HG02884 (cell line): ENCODE results near the gene SNRPD3.

Experiments
- ATAC-seq: cut with Tn5 transposase; IDR thresholded peaks from one replicate; pipeline ENCODE4 v1.9.1; 2021; ENCODE audit warnings: mild to moderate bottlenecking, moderate library complexity; ENCODE audit not compliant: unreplicated experiment

SNRPD3 gene

GRCh38 chr22:24555165-24556039 lies at the start of gene SNRPD3:
Gene SNRPD3, plus strand, starts transcription at chr22:24555999. Its CDS starts 1,676 bp downstream, at chr22:24557675.
- ATAC-seq, result peak; percentile 63

GRCh38 chr22:24506802-24507438 lies 48.9 kb upstream of the SNRPD3 start:
- no peak for ATAC-seq

DNA sequence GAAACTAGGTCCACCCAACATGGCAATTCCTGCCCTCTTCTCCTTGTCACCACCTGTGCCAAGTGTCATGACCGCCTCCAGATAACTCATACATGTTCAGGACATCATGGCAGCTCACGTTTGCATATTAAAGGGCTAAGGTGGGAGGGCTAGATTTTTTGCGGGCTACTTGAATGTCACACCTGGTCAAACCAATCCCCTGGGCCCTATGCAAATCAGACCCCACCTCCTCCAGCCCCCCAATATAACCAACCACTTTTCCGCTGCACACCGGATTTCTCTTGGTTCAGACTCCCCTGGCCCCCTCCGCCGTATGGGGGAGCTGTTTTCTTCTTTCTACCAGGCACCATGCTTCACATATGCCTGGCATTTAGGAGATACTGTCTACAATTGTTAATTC lies 48.1 kb upstream of the SNRPD3 start:
- ATAC-seq, result no peak

DNA sequence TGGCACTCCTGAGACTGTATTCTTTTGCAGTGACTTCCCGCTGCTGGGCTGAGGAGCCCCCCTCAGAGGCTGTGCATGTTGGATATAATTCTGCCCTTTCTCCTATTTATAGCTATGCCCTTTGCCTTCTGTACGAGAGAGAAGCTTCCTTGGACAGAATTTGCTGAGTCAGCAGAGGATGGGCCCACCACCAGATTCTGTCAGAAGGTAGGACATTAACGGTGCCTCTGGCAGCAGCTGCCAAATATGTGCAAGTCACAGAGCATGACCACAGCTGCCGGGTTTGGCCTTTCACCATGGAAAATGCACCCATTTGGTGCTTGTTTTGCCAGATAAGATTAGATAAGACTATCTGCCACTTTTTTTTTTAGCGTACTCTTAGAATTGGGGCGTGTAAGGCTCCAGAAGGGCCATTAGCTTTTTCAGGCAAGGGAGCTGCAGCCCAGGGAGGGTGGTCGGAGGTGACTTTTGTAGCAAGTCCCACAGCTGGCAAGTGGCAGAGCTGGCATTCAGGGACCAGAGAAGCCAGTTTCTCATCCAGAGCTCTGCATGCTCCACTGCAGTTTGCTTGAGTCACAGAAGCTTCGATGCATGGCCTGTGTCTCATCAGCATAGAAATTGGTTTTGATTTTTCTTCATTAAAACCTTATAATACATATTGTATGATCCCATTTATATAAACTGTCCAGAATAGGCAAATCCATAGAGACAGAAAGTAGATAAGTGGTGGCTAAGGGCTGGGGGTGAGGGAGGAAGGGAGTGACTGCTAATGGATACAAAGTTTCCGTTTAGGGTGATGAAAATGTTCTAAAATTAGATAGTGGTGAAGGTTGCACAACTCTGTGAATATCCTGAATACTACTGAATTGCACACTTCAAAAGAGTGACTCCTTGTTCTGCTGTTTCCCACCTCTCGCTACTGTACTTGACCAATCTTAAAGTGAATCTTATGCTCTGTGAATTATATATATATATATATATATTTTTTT lies 44.9 kb upstream of the SNRPD3 start:
- ATAC-seq, result no peak

DNA sequence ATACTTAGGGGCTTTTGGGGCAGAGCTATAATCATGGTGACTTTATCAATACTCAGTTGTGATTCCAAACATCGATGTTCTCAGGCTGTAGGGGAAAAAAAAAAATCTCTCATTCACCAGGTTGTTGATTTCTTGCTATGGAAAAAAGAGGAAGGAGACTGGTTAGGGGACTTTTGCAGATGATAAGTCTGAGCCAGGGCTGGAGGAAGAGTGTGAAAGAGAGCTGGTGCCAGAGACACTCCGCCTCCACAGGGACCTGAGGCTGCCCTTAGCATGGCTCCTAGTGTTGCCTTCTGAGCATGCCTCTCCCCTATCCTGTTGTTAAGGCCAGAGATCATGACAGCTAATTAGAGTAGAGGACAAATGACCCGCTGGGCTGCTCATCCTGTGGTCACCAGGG lies 43.8 kb upstream of the SNRPD3 start:
- ATAC-seq, result no peak

DNA sequence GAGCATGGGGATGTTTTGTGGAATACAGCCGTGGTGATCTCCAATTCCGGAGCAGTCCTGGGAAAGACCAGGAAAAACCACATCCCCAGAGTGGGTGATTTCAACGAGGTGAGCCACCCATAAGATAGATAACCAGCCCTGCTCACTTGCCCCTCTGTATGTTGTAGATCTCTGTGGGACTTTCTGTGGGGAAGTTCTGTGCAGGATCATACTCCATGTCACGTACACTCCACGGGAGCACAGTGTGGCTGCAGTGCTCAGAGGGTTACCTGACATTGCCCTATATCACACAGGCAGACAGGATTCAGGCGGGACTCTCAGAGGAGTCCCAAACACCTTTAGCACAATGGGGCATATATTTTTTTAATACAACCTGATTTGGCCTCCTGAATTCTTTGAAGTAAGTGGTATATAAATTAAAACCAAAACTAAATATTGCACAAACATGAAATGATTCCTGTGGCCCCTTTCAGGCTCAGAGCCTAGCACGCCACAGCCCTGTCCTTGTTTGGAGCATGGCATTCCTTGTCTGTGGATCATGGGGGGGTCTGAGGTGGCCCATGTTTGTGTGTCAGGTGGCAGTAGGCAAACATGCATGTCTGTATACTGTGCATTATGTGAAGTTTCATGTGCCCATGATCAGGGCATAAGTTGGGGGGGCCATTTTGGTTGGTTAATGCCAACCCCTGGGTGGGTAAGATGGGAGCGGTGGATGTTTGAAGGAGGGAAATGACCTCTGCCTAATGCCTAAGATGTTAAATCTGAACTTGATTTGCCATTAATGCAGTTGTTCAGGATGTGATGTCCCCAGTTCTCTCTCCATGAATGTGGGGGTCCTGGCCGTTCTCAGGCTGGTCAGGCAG lies 42.2 kb upstream of the SNRPD3 start:
- no peak for ATAC-seq

DNA sequence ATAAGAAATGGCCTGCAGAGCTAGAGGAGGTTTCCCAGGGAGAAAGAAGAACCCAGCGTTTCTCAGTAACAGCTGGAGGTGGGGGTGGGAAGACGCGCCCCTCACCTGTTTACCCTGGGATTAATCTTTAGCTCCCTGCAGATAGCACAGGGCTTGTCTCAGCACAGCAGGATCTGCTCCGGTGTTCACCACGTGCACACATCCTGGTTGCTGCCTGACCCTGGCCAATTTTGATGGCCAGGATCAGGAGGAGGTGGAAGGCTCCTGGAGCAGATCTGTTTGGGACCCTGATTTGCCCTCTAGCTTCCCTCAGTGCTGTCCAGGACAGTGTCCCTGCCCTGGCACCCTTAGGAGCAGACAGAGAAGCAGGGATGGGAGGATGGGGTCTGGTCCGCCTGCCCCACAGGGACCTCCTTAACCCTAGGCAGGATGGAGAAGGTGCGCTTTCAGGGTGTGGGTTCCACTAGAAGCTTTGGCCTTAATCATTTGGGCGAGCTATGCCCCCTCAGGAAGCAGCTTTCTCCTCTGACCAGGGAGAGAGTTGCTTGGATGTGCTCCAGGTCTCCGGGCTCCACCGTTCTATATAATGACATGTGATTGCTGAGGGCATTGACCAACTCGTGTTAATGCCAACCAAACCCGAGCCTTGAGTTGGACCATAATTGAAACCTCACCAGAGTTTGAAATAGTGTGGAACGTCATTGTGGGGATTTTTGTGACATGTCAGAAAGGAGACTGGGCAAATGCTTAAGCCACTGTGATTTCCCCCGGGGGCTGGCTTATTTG lies 41.4 kb upstream of the SNRPD3 start:
- ATAC-seq, result no peak

DNA sequence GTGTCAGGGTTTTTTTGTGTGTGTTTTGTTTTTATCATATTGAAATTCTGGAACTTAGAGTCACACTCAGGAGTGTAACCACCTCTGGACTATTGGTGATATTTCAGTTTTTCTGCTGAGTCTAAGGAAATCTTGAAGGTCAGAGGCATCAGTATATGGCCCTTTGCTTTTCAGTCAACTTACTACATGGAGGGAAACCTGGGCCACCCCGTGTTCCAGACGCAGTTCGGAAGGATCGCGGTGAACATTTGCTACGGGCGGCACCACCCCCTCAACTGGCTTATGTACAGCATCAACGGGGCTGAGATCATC lies 40.8 kb upstream of the SNRPD3 start:
- no peak for ATAC-seq

DNA sequence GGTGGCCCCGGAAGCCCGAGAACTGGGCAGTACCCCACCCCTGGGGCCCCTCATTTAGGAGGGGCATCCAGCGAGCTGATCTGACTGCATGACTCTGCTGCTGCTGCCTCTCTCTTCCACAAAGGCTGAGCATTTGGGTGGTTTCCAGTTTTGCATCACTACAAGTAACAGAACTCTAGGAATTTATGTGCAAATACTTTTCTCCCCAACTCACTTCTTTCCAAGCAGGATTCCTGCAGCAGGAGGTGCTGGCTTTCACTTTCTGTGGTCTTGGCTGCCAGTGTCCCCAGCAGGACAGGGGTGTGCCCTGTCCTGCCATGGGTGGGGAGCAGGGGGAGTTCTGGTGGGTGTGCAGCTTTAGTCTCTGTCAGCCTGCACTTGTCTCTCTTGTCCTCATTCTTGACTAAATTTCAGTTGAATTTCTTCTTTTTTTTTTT lies 39.5 kb upstream of the SNRPD3 start:
- ATAC-seq, result no peak

- ATAC-seq, result no peak
These were observed 38.4 kb upstream of the SNRPD3 start for GRCh38 chr22:24517446-24517845.

DNA sequence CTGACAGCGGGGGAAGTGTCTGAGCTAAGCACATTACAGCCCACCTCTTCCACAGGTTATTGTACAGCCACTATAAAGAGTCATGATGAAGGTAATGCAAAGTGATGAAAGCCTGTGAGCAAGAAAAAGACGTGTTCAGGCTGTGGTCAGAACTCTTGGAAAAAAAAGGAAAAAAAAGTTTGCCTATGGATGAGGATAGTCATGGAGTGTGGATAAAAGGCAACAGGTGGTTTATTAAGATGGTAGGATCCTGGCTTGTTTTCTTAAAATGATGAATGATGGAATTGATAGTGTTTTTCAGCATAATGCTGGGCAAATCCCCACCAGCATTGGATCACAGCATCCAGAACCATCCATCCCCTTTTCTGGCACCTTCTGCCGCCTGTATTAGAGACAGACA lies 37.6 kb upstream of the SNRPD3 start:
- no peak for ATAC-seq

GRCh38 chr22:24518771-24519485 lies 36.9 kb upstream of the SNRPD3 start:
- no peak for ATAC-seq

- ATAC-seq, result no peak
These were observed 36.3 kb upstream of the SNRPD3 start for GRCh38 chr22:24519496-24519895.

DNA sequence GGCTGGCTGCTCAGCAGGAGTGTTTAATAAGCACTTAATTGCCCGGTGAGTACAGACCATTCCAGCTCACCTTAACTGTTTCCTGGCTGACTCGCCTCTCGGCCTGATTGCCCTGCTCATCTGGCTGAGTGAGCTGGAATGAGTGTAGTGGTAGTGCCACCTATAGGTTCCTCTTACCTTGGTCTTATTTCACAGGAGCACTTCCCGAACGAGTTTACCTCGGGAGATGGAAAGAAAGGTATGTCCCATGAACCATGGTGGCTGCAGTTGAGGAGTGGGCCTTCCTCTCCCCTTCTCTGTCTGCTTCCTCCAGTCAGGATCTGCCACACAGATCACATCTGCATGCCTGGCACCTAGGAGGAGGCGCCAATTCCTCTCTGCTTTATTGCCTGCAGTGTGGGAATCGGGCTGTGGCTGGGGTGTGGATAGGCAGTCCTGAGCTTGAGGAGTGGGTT lies 34.0 kb upstream of the SNRPD3 start:
- no peak for ATAC-seq

- no peak for ATAC-seq
These were observed 31.9 kb upstream of the SNRPD3 start for GRCh38 chr22:24523873-24524272.

GRCh38 chr22:24525416-24526037 lies 30.3 kb upstream of the SNRPD3 start:
- ATAC-seq, result no peak

DNA sequence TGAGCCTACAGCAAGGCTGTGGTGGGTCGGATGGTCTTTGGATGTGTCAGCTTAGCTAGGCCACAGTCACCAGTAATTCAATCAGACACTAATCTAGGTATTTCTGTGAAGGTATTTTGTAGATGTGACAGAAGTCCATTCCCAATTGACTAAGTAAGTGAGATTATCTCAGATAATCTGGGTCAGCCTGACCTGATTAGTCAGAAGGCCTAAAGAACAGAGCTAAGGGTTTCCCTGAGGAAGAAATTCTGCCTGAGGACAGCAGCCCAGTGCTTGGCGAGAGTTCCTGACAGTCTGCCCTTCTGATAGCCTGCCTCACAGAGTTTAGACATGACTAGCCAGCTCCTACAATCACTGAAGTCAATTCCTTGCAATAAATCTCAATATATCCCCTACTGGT lies 29.6 kb upstream of the SNRPD3 start:
- ATAC-seq, result no peak

- no peak for ATAC-seq
These were observed 25.9 kb upstream of the SNRPD3 start for GRCh38 chr22:24529898-24530297.
